AG09319 (cell line): ENCODE measurements around the gene EIF2A.

Experiments
- DNase-seq: peaks from one replicate; pipeline ENCODE4 v3.0.0-alpha.2; 2010; ENCODE audit warnings: low read depth; ENCODE audit errors: extremely low read depth
- CTCF ChIP-seq: IDR thresholded peaks from 2 replicates; pipeline ENCODE4 v1.5.1; 2011; ENCODE audit warnings: low read depth, mild to moderate bottlenecking, inconsistent platforms, low read length, moderate library complexity

EIF2A gene

GRCh38 chr3:150527464-150528255, 18.9 kb upstream of the EIF2A start:
- no peak for DNase-seq
- TF ChIP-seq CTCF: no peak

GRCh38 chr3:150528354-150528797, 18.2 kb upstream of the EIF2A start:
- peak; percentile 30 for DNase-seq
- TF ChIP-seq CTCF: peak; percentile 14

- DNase-seq: no peak
These were observed 14.8 kb upstream of the EIF2A start for GRCh38 chr3:150531775-150532174.

GRCh38 chr3:150535204-150535603, 11.4 kb upstream of the EIF2A start:
- no peak for TF ChIP-seq CTCF

More at GRCh38 chr3:150531775-150532174, 14.8 kb upstream of the EIF2A start:
- no peak for TF ChIP-seq CTCF

GRCh38 chr3:150538324-150539208, 8.0 kb upstream of the EIF2A start:
- DNase-seq: no peak
- TF ChIP-seq CTCF: no peak

More at GRCh38 chr3:150535204-150535603, 11.4 kb upstream of the EIF2A start:
- no peak for DNase-seq

GRCh38 chr3:150540297-150540696, 6.3 kb upstream of the EIF2A start:
- no peak for TF ChIP-seq CTCF
- DNase-seq: no peak

- TF ChIP-seq CTCF: no peak
- no peak for DNase-seq
These were observed 5.6 kb upstream of the EIF2A start for GRCh38 chr3:150540991-150541390.
